AG04449 (cell line): ENCODE data around the gene B3GAT2.
A peak's percentile ranks its signal among the peaks of the same experiment; 100 is the strongest.

Experiments used
- CTCF ChIA-PET: fragments of 350-600 bp; formaldehyde crosslinking; extraction: SDS; loops from one replicate; lab custom pipeline; 2021; ENCODE audit warnings: antibody characterized with exemption; lab: Yijun Ruan, JAX
- POLR2A ChIA-PET: fragments of 400-600, 350-600 bp; formaldehyde crosslinking; extraction: SDS; loops from one replicate; lab custom pipeline; 2020; ENCODE audit warnings: antibody characterized with exemption, inconsistent platforms; lab: Yijun Ruan, JAX
- DNase-seq: peaks from one replicate; pipeline ENCODE4 v3.0.0-alpha.2; 2010; ENCODE audit warnings: low read depth, low spot score
- H3K4me3 ChIP-seq: 2 replicates; pipeline ENCODE4 v1.5.1; 2011; ENCODE audit warnings: low read depth, mild to moderate bottlenecking, control low read depth, low read length
- CTCF ChIP-seq: IDR thresholded peaks from one replicate; pipeline ENCODE4 v1.5.1; 2011; ENCODE audit warnings: mild to moderate bottlenecking, moderate library complexity, low read length, control low read depth, inconsistent platforms; ENCODE audit not compliant: insufficient read depth; ENCODE audit errors: missing control alignments

B3GAT2 gene

GRCh38 chr6:70874181-70874913, 82.5 kb downstream of the B3GAT2 start:
- H3K4me3 ChIP-seq: no peak overlapping the region
- POLR2A ChIA-PET: no interaction called here
- CTCF ChIA-PET: interaction anchor here (0.9 to 3.2 kb wide), 2 partner anchors 10 to 13 kb away, joined by 5 to 18 read pairs; no protein-coding TSS in a partner anchor
- TF ChIP-seq CTCF: no peak
- DNase-seq: no peak

DNA sequence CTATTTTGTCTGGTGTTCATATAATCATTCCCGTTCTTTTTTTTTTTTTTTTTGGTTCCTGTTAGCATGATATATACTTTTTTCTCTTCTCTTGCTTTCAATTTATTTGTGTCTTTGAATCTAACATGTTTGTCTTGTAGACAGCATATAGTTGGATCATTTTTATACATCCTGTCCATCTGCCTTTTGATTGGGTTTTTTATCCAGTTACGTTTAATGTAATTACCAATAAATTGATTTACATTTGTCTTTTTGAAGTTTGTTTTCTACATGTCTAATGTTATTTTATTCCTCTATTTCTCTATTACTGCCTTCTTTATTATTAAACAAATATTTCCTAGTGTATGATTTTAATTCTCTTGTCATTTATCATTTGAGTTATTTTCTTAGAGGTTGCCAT, 84.4 kb downstream of the B3GAT2 start:
- POLR2A ChIA-PET: no interaction called here
- DNase-seq: no peak
- no peak overlapping the region for H3K4me3 ChIP-seq
- CTCF ChIA-PET: interaction anchor here (3.2 kb wide), 1 partner anchor 12 kb away, joined by 18 read pairs; no protein-coding TSS in a partner anchor
- no peak for TF ChIP-seq CTCF

GRCh38 chr6:70864401-70864800, 92.5 kb downstream of the B3GAT2 start:
- no peak for DNase-seq
- no peak overlapping the region for H3K4me3 ChIP-seq
- no peak for TF ChIP-seq CTCF
- CTCF ChIA-PET: interaction anchor here (1.5 kb wide), 1 partner anchor 157 kb away, joined by 5 read pairs; no protein-coding TSS in a partner anchor
- POLR2A ChIA-PET: no interaction called here

DNA sequence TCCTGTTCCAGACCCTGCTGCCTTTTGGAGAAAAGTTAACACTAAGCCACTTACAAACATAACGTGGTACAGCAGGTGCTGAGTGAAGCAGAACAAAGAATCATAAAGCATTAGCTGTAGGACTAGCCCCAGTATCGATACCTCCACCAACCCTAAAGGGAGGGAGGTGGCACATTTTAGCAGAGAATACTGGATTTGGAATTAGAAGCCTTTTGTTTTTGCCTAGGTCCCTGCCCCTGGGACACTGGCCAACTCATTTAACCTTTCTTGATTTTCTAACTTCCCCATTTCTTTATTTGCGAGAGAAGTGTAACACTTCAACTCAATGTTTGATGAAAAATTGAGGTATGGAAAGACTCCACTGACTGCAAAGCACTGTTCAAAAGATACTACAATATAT, 93.5 kb downstream of the B3GAT2 start:
- ChIA-PET POLR2A (no interaction called here), CTCF (interaction anchor here (1.2 to 1.4 kb wide), 2 partner anchors 93 to 156 kb away, joined by 3 to 4 read pairs; no protein-coding TSS in a partner anchor)
- TF ChIP-seq CTCF: no peak
- no peak for DNase-seq
- no peak overlapping the region for H3K4me3 ChIP-seq

DNA sequence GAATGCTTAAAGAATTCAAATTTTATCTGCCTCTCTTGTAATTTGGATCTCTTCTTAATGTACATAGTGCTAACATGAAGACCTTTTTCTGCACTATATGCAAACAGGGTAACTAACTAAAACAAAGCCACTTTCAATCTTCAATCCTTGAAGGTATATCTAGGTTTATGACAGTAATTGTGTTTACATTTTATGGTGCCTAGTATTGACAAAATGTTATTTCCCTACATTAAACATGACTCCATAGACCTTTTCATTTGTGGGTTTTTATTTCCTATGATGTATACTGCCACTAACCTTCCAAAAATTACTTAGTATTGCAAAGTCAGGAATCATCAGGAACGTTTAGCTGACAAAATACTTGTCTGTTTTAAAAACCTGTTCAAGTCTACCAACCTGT, 95.9 kb downstream of the B3GAT2 start:
- no peak for DNase-seq
- no peak for TF ChIP-seq CTCF
- CTCF ChIA-PET: interaction anchor here (2.6 kb wide), 1 partner anchor 23 kb away, joined by 11 read pairs; no protein-coding TSS in a partner anchor
- POLR2A ChIA-PET: no interaction called here
- no peak overlapping the region for H3K4me3 ChIP-seq

- H3K4me3 ChIP-seq: no peak overlapping the region
- CTCF ChIA-PET: interaction anchor here (0.9 kb wide), 1 partner anchor 24 kb away, joined by 4 read pairs; no protein-coding TSS in a partner anchor
- POLR2A ChIA-PET: no interaction called here
- DNase-seq: peak; percentile 10
- TF ChIP-seq CTCF: no peak
Observed at GRCh38 chr6:70860045-70860444, 96.8 kb downstream of the B3GAT2 start.
